Hematopoietic multipotent progenitor cell (in vitro differentiated cells): ENCODE data around the gene SLC25A47. TPM values are rescaled to one million over a fixed set of nuclear protein-coding genes. Genes with fewer than 3 reads are reported as not detected.

Source experiments
- DNase-seq, 3 donors: peaks; one replicate each; pipeline ENCODE4 v3.0.0-alpha.2; 2011 to 2015; ENCODE audit warnings: low read depth in 2 of 3, low spot score in 2 of 3
- total RNA-seq: library from RNA; depleted of rRNA; stranded (reverse); fragments of >200 nt; gene quantifications from one replicate; pipeline ENCODE4 v1.2.3, GENCODE V29; 2012

The SLC25A47 gene
- total RNA-seq, 1 donor, result not detected

DNA sequence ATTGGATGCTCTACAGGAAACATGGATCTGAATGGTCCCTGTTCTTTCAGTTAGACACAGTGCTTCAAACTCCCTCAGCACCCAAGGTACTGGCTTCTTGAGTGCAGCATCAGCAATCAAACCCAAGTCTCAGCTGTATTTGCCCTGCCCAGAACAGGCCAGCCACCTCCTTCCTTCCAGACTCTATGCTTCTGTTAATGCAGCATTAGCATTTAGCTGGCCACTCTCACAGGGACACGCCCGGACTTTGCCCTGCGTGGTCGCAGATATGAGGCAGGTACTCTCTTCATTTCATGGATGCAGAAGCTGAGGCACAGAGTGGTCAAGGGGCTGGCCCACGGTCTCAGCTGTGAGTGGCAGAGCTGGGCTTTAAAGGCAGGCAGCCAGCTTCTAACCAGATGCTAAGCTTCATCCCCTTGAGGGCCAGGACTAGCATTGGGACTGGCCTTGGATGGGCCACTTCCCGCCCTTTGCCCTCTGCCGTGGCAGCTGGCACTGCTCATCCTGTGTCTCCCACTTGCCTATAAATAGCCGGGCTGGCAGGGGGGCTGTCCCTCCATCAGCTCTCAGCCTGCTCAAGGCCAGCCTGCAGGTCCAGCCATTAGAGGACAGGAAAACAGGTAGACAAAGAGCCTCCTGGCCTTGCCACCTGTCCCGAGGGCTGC lies 1.5 kb upstream of the SLC25A47 start:
- DNase-seq, result no peak

- DNase-seq, result no peak
Observed at GRCh38 chr14:100322138-100322957, 791 bp upstream of the SLC25A47 start.

DNA sequence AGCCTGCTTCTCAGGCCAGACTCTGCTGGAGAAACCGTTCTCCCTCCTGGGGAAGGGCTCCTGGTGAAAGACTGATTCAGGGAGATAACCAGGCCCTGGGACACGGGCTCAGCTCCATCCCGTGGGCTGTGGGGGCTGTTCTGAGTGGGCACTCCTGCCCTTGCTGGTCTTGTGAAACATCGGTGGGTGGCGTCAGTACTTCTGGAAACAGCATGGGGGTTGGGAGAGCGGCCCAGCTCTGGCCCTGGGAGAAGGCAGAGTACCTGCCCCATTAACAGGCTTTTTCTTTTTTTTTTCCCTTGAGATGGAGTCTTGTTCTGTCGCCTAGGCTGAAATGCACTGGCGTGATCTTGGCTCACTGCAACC lies 786 bp downstream of the SLC25A47 start:
- DNase-seq, result no peak

GRCh38 chr14:100325231-100325632 lies 2.1 kb downstream of the SLC25A47 start:
- DNase-seq, result no peak

GRCh38 chr14:100325958-100326357 lies 2.8 kb downstream of the SLC25A47 start:
- DNase-seq, result no peak

DNA sequence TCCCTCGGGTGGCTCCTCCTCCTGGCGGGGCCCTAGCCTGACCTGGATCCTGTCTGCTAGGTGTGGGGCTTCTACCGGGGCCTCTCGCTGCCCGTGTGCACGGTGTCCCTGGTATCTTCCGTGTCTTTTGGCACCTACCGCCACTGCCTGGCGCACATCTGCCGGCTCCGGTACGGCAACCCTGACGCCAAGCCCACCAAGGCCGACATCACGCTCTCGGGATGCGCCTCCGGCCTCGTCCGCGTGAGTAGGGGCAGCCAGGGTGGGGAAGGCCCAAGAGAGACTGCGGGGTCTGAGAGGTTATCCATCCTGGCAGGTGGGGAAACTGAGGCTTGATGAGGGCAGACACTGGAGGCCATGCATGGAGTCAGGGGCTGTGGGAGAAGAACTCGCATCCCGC lies 4.0 kb downstream of the SLC25A47 start:
- DNase-seq, result no peak

DNA sequence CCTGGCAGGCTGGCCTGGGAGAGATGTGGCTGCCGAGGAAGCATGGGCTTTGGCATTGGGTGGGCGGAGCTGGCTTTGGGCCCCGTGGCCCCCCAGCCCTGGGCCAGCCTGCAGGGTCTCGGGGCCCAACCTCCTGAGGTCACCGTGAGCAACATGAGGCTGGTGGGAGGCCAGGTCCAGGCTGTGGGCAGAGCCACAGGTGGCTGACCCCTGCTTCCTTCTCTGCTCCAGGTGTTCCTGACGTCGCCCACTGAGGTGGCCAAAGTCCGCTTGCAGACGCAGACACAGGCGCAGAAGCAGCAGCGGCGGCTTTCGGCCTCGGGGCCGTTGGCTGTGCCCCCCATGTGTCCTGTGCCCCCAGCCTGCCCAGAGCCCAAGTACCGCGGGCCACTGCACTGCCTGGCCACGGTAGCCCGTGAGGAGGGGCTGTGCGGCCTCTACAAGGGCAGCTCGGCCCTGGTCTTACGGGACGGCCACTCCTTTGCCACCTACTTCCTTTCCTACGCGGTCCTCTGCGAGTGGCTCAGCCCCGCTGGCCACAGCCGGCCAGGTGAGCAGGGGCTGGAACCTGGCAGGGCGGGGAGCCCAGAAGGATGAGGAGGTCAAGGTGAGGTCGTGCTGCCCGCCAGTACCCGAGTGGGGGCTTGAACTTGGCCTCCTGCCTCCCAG lies 5.5 kb downstream of the SLC25A47 start:
- DNase-seq, result no peak

DNA sequence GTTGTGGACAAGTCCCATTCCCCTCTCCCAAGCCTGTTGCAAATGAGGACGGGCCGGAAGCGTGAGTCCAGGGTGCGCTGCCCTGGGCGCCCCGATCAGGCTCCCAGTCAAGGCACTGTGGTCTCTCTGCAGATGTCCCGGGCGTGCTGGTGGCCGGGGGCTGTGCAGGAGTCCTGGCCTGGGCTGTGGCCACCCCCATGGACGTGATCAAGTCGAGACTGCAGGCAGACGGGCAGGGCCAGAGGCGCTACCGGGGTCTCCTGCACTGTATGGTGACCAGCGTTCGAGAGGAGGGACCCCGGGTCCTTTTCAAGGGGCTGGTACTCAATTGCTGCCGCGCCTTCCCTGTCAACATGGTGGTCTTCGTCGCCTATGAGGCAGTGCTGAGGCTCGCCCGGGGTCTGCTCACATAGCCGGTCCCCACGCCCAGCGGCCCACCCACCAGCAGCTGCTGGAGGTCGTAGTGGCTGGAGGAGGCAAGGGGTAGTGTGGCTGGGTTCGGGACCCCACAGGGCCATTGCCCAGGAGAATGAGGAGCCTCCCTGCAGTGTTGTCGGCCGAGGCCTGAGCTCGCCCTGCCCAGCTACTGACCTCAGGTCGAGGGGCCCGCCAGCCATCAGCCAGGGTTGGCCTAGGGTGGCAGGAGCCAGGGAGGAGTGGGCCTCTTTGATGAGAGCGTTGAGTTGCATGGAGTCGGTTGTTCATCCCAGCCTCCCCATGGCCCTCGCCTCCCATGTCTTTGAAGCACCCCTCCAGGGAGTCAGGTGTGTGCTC lies 6.3 kb downstream of the SLC25A47 start:
- DNase-seq, result no peak

- no peak for DNase-seq
Observed at GRCh38 chr14:100330007-100330344, 6.8 kb downstream of the SLC25A47 start.

DNA sequence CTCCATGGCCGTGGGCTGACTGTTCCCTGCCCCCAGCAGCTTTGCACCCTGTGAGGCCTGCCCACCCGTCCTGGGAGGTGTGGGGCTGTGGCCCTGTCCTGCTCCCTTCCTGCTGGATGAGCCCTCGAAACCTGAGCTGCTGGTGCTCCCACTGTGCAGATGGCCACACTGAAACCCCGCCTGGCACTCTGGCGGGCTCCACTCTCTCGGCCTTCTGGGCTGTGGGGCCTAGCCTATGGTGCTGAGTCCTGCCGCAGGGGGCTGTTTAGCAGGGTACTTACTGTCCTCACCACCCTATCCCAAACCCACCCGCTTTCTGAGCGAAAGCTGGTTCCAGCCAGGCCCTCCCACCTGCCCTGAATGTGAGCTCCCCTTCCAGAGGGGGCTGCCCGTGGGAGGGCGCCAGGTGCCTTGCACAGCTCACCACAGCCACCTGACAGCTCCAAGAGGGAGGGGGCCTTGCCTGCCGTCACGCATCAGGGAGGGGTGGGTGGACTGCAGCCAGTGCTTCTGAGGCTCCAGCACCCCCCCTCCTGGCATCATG lies 7.3 kb downstream of the SLC25A47 start:
- no peak for DNase-seq

GRCh38 chr14:100332071-100332639 lies 9.0 kb downstream of the SLC25A47 start:
- no peak for DNase-seq

DNA sequence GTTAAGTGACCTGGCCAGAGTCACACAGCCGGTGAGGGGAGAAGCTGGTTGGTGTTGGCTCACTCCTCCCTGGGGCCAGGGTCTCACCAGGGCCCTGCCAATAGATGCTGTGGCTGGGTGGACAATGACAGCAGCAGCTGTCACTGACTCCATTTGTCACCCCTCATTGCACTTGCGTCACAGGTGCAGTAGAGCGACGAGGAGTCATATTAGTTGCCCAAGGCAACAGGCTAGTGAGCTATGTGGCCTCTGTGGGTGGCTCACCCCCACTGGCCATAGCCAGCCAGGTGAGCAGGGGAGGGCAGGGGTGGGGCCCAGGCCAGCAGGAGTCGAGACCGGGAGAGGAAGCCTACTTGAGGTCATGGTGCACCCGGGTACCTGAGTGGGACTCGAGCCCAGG lies 9.7 kb downstream of the SLC25A47 start:
- DNase-seq, result no peak

GRCh38 chr14:100333311-100333710 lies 10.2 kb downstream of the SLC25A47 start:
- DNase-seq, result no peak

DNA sequence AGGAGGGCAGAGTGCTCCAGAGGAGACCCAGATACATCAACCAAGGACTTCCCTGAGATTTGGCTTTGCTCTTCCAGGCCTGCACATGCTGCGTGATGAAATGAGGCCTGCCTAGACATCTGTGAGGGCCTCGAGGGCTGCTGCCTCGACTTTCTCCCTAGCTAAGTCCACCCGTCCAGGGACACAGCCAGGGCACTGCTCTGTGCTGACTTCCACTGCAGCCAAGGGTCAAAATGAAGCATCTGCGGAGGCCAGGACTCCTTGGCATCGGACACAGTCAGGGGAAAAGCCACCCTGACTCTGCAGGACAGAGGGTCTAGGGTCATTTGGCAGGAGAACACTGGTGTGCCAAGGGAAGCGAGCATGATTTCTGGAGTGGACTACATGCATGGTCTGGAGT lies 10.7 kb downstream of the SLC25A47 start:
- no peak for DNase-seq

DNA sequence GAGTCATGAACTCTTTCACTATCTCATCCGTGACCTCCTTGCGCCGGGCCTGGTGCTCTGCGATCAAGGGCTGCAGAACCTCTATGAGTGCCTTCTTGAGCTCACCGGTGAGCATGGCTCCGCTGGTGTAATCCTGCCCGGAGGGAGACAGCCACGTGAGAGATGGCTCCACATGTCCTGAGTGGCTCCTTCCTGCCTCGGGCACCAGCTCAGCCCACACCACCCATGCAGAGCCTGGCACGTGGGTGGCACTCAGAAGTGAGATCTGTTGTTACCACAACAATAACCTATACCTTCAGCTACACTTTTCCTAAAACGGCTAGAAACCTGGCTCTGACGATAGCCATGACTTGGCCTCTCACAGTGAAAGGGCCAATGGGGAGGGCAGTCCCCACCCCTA lies 11.8 kb downstream of the SLC25A47 start:
- DNase-seq, result no peak

DNA sequence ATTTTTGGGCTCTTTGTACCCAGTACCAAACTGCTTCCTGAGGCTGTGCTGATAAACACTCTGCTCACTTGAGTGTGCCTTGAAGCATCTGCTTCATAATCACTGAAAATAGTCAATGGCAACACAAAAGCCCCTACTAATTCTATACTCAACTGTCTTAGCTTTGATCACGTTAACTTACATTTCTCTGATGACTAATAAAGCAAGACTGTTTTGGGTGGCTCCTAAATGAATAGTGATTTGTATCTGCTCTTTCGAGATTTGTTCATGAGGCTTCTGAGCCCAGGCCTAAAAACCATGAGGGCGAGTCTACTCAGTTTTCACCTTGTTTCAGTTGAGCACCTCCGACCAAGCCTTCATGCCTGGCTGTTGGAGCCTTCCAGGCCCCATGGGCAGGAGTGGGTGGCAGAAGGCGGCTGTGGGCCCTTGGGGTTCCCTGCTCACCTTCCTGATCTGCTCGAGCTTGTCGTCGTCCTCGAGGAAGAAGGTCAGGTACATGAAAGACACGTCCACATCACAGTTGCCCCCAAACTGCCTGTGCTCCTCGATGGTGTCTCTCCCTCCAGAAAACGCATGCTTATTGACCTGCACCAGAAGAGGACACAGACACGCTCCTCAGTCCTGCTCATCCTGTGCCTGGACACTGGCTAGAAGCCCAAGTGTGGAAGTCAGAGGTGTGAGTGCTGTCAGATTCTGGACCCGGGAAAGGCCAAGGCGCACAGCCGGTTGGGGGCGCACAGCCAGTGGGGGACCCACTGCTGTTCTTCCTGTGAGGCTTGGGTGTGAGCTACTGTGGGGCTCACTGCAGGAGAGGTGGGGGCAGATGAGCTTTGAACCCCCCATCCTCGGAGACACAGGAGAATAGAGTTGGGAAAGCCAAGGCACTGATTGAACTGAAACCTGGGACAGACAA lies 13.7 kb downstream of the SLC25A47 start:
- DNase-seq, result no peak

- no peak for DNase-seq
Observed at GRCh38 chr14:100339766-100340422, 16.8 kb downstream of the SLC25A47 start.

DNA sequence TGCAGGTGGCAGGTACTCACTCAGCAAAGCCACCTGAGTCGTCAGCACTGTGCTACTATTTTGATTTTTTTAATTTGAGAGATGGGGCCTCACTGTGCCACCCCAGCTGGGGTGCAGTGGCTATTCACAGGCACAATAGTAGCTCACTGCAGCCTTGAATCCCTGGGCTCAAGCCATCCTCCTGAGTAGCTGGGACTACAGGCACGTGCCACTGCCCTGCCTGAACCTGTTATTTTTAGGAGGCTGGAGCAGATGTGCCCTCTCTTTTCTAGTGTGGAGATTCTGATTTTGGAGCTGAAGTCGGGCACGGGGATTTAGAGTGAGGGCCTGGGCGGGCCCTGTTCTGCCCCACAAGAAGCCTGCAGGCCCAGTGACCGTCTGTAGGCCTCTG lies 17.3 kb downstream of the SLC25A47 start:
- no peak for DNase-seq
